GM12892 (cell line): ENCODE data around the gene CCDC179.

Source experiments
- POLR2A ChIP-seq: IDR thresholded peaks from 2 replicates; pipeline ENCODE4 v1.6.1; 2011; ENCODE audit warnings: low read depth, low read length, control low read depth
- POLR2AphosphoS5 ChIP-seq: IDR thresholded peaks from 2 replicates; pipeline ENCODE4 v1.6.1; 2011; ENCODE audit warnings: low read depth, low read length, control low read depth
- TAF1 ChIP-seq: IDR thresholded peaks from 2 replicates; pipeline ENCODE4 v1.6.1; 2011; ENCODE audit warnings: low read depth, mild to moderate bottlenecking, control low read depth, low read length, borderline replicate concordance

- TF ChIP-seq POLR2A (no peak), TAF1 (no peak), POLR2AphosphoS5 (no peak)
Observed at GRCh38 chr11:22809893-22810292, 50.4 kb downstream of the CCDC179 start.
